DMS153 treated with DMSO at 0.1 percent for 48 hours (cell line): ENCODE results near the gene CYB5R4.
A peak's percentile ranks its signal among the peaks of the same experiment; 100 is the strongest.
"Not testable (repeated sequence)": the region's sequence is repeated elsewhere in the genome, so short reads cannot be mapped to it uniquely, and the experiment has no call there.

Experiments
- DNase-seq: peaks from one replicate; lab custom pipeline; 2025; ENCODE audit not compliant: unreplicated experiment; lab: John Stamatoyannopoulos, UW

Gene CYB5R4

GRCh38 chr6:83862776-83863471 lies 3.4 kb downstream of the CYB5R4 start:
- DNase-seq: no peak

GRCh38 chr6:83867043-83867442 lies 7.6 kb downstream of the CYB5R4 start:
- no peak for DNase-seq

GRCh38 chr6:83867527-83868161 lies 8.2 kb downstream of the CYB5R4 start:
- no peak for DNase-seq

- no peak for DNase-seq
Measured at GRCh38 chr6:83868639-83869038, 9.2 kb downstream of the CYB5R4 start.

GRCh38 chr6:83870649-83871048 lies 11.2 kb downstream of the CYB5R4 start:
- no peak for DNase-seq

- no peak for DNase-seq
Measured at GRCh38 chr6:83872386-83873118, 13.1 kb downstream of the CYB5R4 start.

- no peak for DNase-seq
Measured at GRCh38 chr6:83873869-83874268, 14.4 kb downstream of the CYB5R4 start.

GRCh38 chr6:83875843-83876242 lies 16.4 kb downstream of the CYB5R4 start:
- no peak for DNase-seq

- no peak for DNase-seq
Measured at GRCh38 chr6:83878902-83879644, 19.6 kb downstream of the CYB5R4 start.

- no peak for DNase-seq
Measured at GRCh38 chr6:83879746-83880145, 20.3 kb downstream of the CYB5R4 start.

GRCh38 chr6:83883240-83883639 lies 23.8 kb downstream of the CYB5R4 start:
- peak; percentile 56 for DNase-seq

GRCh38 chr6:83884523-83884922 lies 25.0 kb downstream of the CYB5R4 start:
- peak; percentile 70 for DNase-seq

- DNase-seq: no peak
Measured at GRCh38 chr6:83885984-83886383, 26.5 kb downstream of the CYB5R4 start.

GRCh38 chr6:83889621-83890020 lies 30.1 kb downstream of the CYB5R4 start:
- no peak for DNase-seq

- no peak for DNase-seq
Measured at GRCh38 chr6:83890520-83890919, 31.0 kb downstream of the CYB5R4 start.

- no peak for DNase-seq
Measured at GRCh38 chr6:83891586-83891985, 32.1 kb downstream of the CYB5R4 start.

- peak; percentile 54 for DNase-seq
Measured at GRCh38 chr6:83893024-83893423, 33.5 kb downstream of the CYB5R4 start.

- not testable (repeated sequence) for DNase-seq
Measured at GRCh38 chr6:83897094-83897493, 37.6 kb downstream of the CYB5R4 start.

- DNase-seq: no peak
Measured at GRCh38 chr6:83901624-83902023, 42.1 kb downstream of the CYB5R4 start.

GRCh38 chr6:83904395-83904794 lies 44.9 kb downstream of the CYB5R4 start:
- no peak for DNase-seq

- DNase-seq: no peak
Measured at GRCh38 chr6:83905648-83906047, 46.2 kb downstream of the CYB5R4 start.
